Stimulated activated CD8-positive, alpha-beta memory T cell treated with anti-CD3 and anti-CD28 coated beads, Interleukin-4, amount 100 ng/mL, for 4 hours (primary cell): ENCODE results near the gene EML4.
"Not testable (repeated sequence)": the region's sequence is repeated elsewhere in the genome, so short reads cannot be mapped to it uniquely, and the experiment has no call there.

Experiments
- DNase-seq, 2 donors: peaks; one replicate each; pipeline ENCODE4 v3.0.0-alpha.2; 2020; ENCODE audit warnings: low read depth in 2 of 2, low spot score in 1 of 2

EML4 gene

GRCh38 chr2:42169100-42169873 lies at the start of gene EML4:
Gene EML4, plus strand, starts transcription at chr2:42169353. Its CDS starts 259 bp downstream, at chr2:42169612.
- DNase-seq = peak; percentile 77 to 81

GRCh38 chr2:42123426-42123825 lies 45.7 kb upstream of the EML4 start:
- no peak for DNase-seq

- DNase-seq = no peak
Measured at GRCh38 chr2:42124011-42124785, 45.0 kb upstream of the EML4 start.

GRCh38 chr2:42125841-42126594 lies 43.1 kb upstream of the EML4 start:
- no peak for DNase-seq

- DNase-seq = not testable (repeated sequence)
Measured at GRCh38 chr2:42126873-42127272, 42.3 kb upstream of the EML4 start.

GRCh38 chr2:42127425-42128424 lies 41.4 kb upstream of the EML4 start:
- DNase-seq = no peak

GRCh38 chr2:42128721-42129486 lies 40.2 kb upstream of the EML4 start:
- DNase-seq = no peak

GRCh38 chr2:42129487-42129852 lies 39.7 kb upstream of the EML4 start:
- DNase-seq = no peak

- DNase-seq = no peak
Measured at GRCh38 chr2:42129947-42130346, 39.2 kb upstream of the EML4 start.

GRCh38 chr2:42130858-42131257 lies 38.3 kb upstream of the EML4 start:
- DNase-seq = not testable (repeated sequence)

GRCh38 chr2:42132191-42132965 lies 36.8 kb upstream of the EML4 start:
- no peak for DNase-seq

GRCh38 chr2:42132966-42133641 lies 36.0 kb upstream of the EML4 start:
- peak; percentile 66 to 81 for DNase-seq

- DNase-seq = no peak
Measured at GRCh38 chr2:42133771-42134195, 35.4 kb upstream of the EML4 start.

- not testable (repeated sequence) for DNase-seq
Measured at GRCh38 chr2:42134401-42134932, 34.7 kb upstream of the EML4 start.

- no peak for DNase-seq
Measured at GRCh38 chr2:42135381-42136312, 33.5 kb upstream of the EML4 start.

GRCh38 chr2:42136782-42137124 lies 32.4 kb upstream of the EML4 start:
- no peak for DNase-seq
